Mesenchymal stem cell (in vitro differentiated cells and primary cell): Measurements from ENCODE around the gene FAIM2.

Source experiments
- DNase-seq: peaks from one replicate; pipeline ENCODE4 v3.0.0-alpha.2; 2013
- H2AFZ ChIP-seq: one replicate; pipeline ENCODE4 v1.6.1; 2013; ENCODE audit warnings: low read depth, mild to moderate bottlenecking, control low read depth, inconsistent platforms, low read length, moderate library complexity
- H2AK5ac ChIP-seq: 2 replicates; pipeline ENCODE4 v1.6.1; 2013; ENCODE audit warnings: low read length, moderate library complexity, mild to moderate bottlenecking, inconsistent platforms; ENCODE audit not compliant: severe bottlenecking
- H2BK120ac ChIP-seq: one replicate; pipeline ENCODE4 v1.6.1; 2013; ENCODE audit warnings: low read depth, mild to moderate bottlenecking, inconsistent platforms, low read length, moderate library complexity
- H2BK12ac ChIP-seq, 2 experiments: one replicate each; pipeline ENCODE4 v1.6.1; 2013; ENCODE audit warnings: inconsistent platforms in 2 of 2, low read length in 2 of 2, mild to moderate bottlenecking in 2 of 2, moderate library complexity in 2 of 2, control low read depth in 1 of 2
- H2BK15ac ChIP-seq: one replicate; pipeline ENCODE4 v1.6.1; 2013; ENCODE audit warnings: mild to moderate bottlenecking, low read depth, inconsistent platforms; ENCODE audit not compliant: poor library complexity, severe bottlenecking
- H2BK5ac ChIP-seq: 2 replicates; pipeline ENCODE4 v1.6.1; 2013; ENCODE audit warnings: low read depth, mild to moderate bottlenecking, low read length, control low read depth, inconsistent platforms; ENCODE audit not compliant: poor library complexity, severe bottlenecking
- H3K14ac ChIP-seq, 2 experiments: one replicate each; pipeline ENCODE4 v1.6.1; 2013; ENCODE audit warnings: inconsistent platforms in 2 of 2, low read length in 2 of 2, control low read depth in 1 of 2, mild to moderate bottlenecking in 1 of 2, moderate library complexity in 1 of 2
- H3K18ac ChIP-seq, 2 experiments: one replicate each; pipeline ENCODE4 v1.6.1; 2013; ENCODE audit warnings: inconsistent platforms in 2 of 2, low read length in 2 of 2, control low read depth in 1 of 2, low read depth in 1 of 2, mild to moderate bottlenecking in 1 of 2
- H3K23ac ChIP-seq, 2 experiments: one replicate each; pipeline ENCODE4 v1.6.1; 2013; ENCODE audit warnings: inconsistent platforms in 2 of 2, low read length in 2 of 2, mild to moderate bottlenecking in 2 of 2, moderate library complexity in 2 of 2, control low read depth in 1 of 2
- H3K27ac ChIP-seq: 2 replicates; pipeline ENCODE4 v1.5.1; 2013; ENCODE audit warnings: mild to moderate bottlenecking, moderate library complexity, low read length, control low read depth, inconsistent platforms; ENCODE audit not compliant: poor library complexity, severe bottlenecking
- H3K27me3 ChIP-seq, 2 experiments: 2 replicates each; pipeline versions ENCODE4 v1.6.1 to v1.7.0; 2013; ENCODE audit warnings: low read length in 2 of 2, mild to moderate bottlenecking in 2 of 2, moderate library complexity in 2 of 2, control low read depth in 1 of 2, inconsistent platforms in 1 of 2; ENCODE audit not compliant: control insufficient read depth in 1 of 2, insufficient read depth in 1 of 2
- H3K36me3 ChIP-seq, 2 experiments: 2 replicates each; pipeline versions ENCODE4 v1.6.1 to v1.7.0; 2013; ENCODE audit warnings: low read length in 2 of 2, control low read depth in 1 of 2, inconsistent platforms in 1 of 2, low read depth in 1 of 2, mild to moderate bottlenecking in 1 of 2; ENCODE audit not compliant: insufficient read depth in 2 of 2, control insufficient read depth in 1 of 2
- H3K4ac ChIP-seq, 2 experiments: one replicate each; pipeline ENCODE4 v1.6.1; 2013; ENCODE audit warnings: inconsistent platforms in 2 of 2, low read length in 2 of 2, mild to moderate bottlenecking in 2 of 2, moderate library complexity in 2 of 2, control low read depth in 1 of 2, low read depth in 1 of 2
- H3K4me1 ChIP-seq: 2 replicates; pipeline ENCODE4 v1.6.1; 2013; ENCODE audit warnings: low read depth, low read length, control low read depth; ENCODE audit not compliant: control insufficient read depth, insufficient read depth
- H3K4me2 ChIP-seq: 2 replicates; pipeline ENCODE4 v1.6.1; 2013; ENCODE audit warnings: low read length, mild to moderate bottlenecking, inconsistent platforms; ENCODE audit not compliant: poor library complexity, severe bottlenecking
- H3K4me3 ChIP-seq, 2 experiments: 2 replicates each; pipeline versions ENCODE4 v1.5.1 to v1.7.0; 2013; ENCODE audit warnings: low read length in 2 of 2, mild to moderate bottlenecking in 2 of 2, control low read depth in 1 of 2, low read depth in 1 of 2; ENCODE audit not compliant: insufficient read depth in 1 of 2
- H3K79me1 ChIP-seq: replicated peaks from 2 replicates; pipeline ENCODE4 v1.6.1; 2013; ENCODE audit warnings: mild to moderate bottlenecking, control low read depth, low read length, inconsistent platforms; ENCODE audit not compliant: poor library complexity, severe bottlenecking
- H3K9ac ChIP-seq: 2 replicates; pipeline ENCODE4 v1.7.0; 2013; ENCODE audit warnings: mild to moderate bottlenecking, low read length, moderate library complexity
- H3K9me3 ChIP-seq: 2 replicates; pipeline ENCODE4 v1.7.0; 2013; ENCODE audit warnings: mild to moderate bottlenecking, low read length; ENCODE audit not compliant: control insufficient read depth
- H4K8ac ChIP-seq: one replicate; pipeline ENCODE4 v1.6.1; 2013; ENCODE audit warnings: inconsistent platforms, mild to moderate bottlenecking, low read length, moderate library complexity
- H4K91ac ChIP-seq: one replicate; pipeline ENCODE4 v1.6.1; 2013; ENCODE audit warnings: mild to moderate bottlenecking, low read length, inconsistent platforms
- WGBS: methylation state at CpG from one replicate; pipeline ENCODE4 v1.1.7; 2013; ENCODE audit warnings: mixed read lengths; 5-methylcytosine and 5-hydroxymethylcytosine counted together

Gene FAIM2

DNA sequence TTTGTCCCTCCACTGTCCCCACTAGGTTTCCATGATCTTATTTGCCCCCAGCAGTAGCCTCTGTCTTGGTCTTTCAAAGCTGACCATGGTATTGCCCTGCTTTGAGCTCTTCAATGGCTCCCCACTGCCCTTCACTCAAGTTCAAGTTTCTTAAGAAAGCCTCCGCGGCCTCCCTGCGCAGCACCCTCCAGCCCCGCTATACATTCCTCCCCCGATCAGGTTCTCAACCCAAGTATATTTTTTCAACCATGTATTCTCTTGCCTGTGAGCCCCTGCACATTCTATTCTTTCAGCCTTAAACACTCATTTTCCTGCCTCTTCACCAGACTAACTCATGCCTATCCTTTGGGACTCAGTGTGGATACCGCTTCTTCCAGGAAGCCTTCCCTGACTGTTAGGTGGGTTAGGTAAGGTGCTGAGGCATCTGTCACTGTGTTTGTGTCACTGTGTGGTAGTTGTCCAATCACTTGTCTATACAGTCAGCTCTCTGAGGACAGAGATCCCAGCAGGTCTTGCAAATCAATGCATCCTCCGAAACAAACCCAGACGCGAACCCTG is 4.3 kb downstream of the FAIM2 start:
- H2BK15ac ChIP-seq, result no peak overlapping the region
- H2AK5ac ChIP-seq, result no peak overlapping the region
- no peaks in the 10 kb centered on the region for H3K9me3 ChIP-seq
- H3K23ac ChIP-seq, result no peak overlapping the region
- peaks cover 8 to 80% of the 10 kb centered on the region in 2 experiments for H3K27me3 ChIP-seq
- no peak overlapping the region for H3K14ac ChIP-seq
- no peak overlapping the region for H3K27ac ChIP-seq
- H3K4me2 ChIP-seq, result no peak overlapping the region
- H2BK12ac ChIP-seq, result no peak overlapping the region
- no peak overlapping the region for H3K9ac ChIP-seq
- peaks cover 12% of the 10 kb centered on the region for H3K4me1 ChIP-seq
- H3K4ac ChIP-seq, result no peak overlapping the region
- WGBS, result 94% methylated on average over 9 of the region's 9 CpGs
- DNase-seq, result no peak
- H2BK120ac ChIP-seq, result no peak overlapping the region
- no peak overlapping the region for H4K91ac ChIP-seq
- H3K79me1 ChIP-seq, result no peaks in the 10 kb centered on the region
- no peak overlapping the region for H4K8ac ChIP-seq
- H3K4me3 ChIP-seq, result no peak overlapping the region
- no peak overlapping the region for H3K18ac ChIP-seq
- H2AFZ ChIP-seq, result no peak overlapping the region
- no peak overlapping the region for H2BK5ac ChIP-seq
- H3K36me3 ChIP-seq, result peaks cover 0 to 4% of the 10 kb centered on the region in 2 experiments

DNA sequence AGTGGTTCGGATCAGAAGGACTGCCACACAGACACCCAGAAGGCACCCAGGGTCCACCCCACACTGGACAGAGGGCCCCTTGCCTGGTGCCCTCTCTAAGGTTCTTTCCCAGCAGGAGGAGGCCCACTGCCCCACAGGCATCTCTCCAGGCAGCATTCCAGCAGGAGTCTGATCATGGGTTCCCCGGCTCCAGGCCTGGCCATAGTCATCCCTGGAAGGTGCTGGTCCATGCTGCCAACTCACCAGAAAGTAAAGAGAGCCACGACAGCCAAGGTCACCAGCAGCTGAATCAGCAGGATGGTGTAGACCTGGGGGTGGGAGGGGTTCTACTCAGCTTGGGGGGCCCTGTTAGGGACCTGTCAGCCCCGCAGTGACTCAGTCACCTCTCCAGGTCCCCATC is 6.4 kb downstream of the FAIM2 start:
- no peak overlapping the region for H2AK5ac ChIP-seq
- H2BK15ac ChIP-seq, result no peak overlapping the region
- no peak overlapping the region for H2AFZ ChIP-seq
- no peak overlapping the region for H4K91ac ChIP-seq
- H3K23ac ChIP-seq, result no peak overlapping the region
- H4K8ac ChIP-seq, result no peak overlapping the region
- no peak overlapping the region for H3K9ac ChIP-seq
- no peaks in the 10 kb centered on the region for H3K79me1 ChIP-seq
- peaks cover 8 to 77% of the 10 kb centered on the region in 2 experiments for H3K27me3 ChIP-seq
- no peak overlapping the region for H2BK120ac ChIP-seq
- H3K4me1 ChIP-seq, result peaks cover 9% of the 10 kb centered on the region
- no peak overlapping the region for H2BK12ac ChIP-seq
- no peaks in the 10 kb centered on the region for H3K9me3 ChIP-seq
- no peak for DNase-seq
- WGBS, result 84% methylated on average over 3 of the region's 4 CpGs
- H3K36me3 ChIP-seq, result peaks cover 0 to 4% of the 10 kb centered on the region in 2 experiments
- no peak overlapping the region for H3K4me2 ChIP-seq
- no peak overlapping the region for H3K18ac ChIP-seq
- no peak overlapping the region for H2BK5ac ChIP-seq
- no peak overlapping the region for H3K27ac ChIP-seq
- H3K14ac ChIP-seq, result no peak overlapping the region
- H3K4me3 ChIP-seq, result no peak overlapping the region
- no peak overlapping the region for H3K4ac ChIP-seq

DNA sequence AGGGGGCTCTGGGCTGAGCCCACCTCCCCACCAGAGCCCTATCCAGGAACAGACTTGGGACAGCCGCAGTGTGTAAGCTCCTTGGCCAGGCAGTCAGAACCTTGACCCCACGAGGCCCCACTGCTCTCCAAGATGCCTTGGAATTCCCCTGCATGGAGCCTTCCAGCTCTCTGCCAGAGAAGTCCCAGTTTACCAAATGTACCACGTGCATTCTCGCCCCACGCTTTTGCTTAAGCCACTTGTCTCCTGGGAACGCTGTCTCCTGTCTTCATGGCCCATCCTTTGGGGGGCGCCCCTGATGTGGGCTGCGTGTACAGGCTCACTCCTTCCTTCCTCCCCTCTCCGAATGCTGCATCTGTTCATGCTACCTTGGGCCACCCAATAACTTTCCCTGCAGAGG is 7.9 kb downstream of the FAIM2 start:
- H3K23ac ChIP-seq, result no peak overlapping the region
- no peak overlapping the region for H4K8ac ChIP-seq
- peaks cover 8 to 77% of the 10 kb centered on the region in 2 experiments for H3K27me3 ChIP-seq
- peaks cover 0 to 4% of the 10 kb centered on the region in 2 experiments for H3K36me3 ChIP-seq
- H3K4ac ChIP-seq, result peak overlapping the region in 1 of 2 experiments; percentile 6
- peak overlapping the region in 1 of 2 experiments; percentile 32 for H3K18ac ChIP-seq
- H3K4me2 ChIP-seq, result no peak overlapping the region
- H2AK5ac ChIP-seq, result no peak overlapping the region
- no peak for DNase-seq
- H2BK15ac ChIP-seq, result no peak overlapping the region
- 78% methylated on average over 9 of the region's 9 CpGs for WGBS
- no peak overlapping the region for H4K91ac ChIP-seq
- H3K27ac ChIP-seq, result no peak overlapping the region
- no peak overlapping the region for H3K9ac ChIP-seq
- H2AFZ ChIP-seq, result no peak overlapping the region
- H3K4me3 ChIP-seq, result no peak overlapping the region
- no peak overlapping the region for H2BK5ac ChIP-seq
- H3K14ac ChIP-seq, result peak overlapping the region in 1 of 2 experiments; percentile 68
- H2BK12ac ChIP-seq, result peak overlapping the region in 1 of 2 experiments; percentile 58
- no peak overlapping the region for H2BK120ac ChIP-seq
- H3K4me1 ChIP-seq, result peaks cover 9% of the 10 kb centered on the region
- no peaks in the 10 kb centered on the region for H3K9me3 ChIP-seq
- H3K79me1 ChIP-seq, result no peaks in the 10 kb centered on the region

DNA sequence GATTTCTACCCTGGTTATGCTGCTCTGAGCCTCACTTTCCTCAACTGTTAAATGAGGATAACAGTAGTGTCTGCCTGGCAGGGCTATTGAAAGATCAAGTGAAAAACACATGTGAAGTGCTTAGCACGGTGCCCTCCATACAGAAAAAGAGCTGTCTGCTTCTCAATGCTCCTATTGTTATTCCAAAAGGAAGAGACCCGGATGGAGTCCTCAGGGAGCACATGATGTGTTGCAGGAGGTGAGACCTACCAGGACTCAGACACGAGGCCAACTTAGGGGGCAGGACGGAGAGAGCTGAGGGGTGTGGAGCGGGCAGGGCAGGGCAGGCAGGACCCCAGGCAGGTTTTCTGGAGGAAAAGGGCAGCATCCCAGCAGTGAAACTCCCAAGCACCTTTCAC is 8.9 kb downstream of the FAIM2 start:
- Histone ChIP-seq H2BK120ac (no peak overlapping the region), H3K9me3 (no peaks in the 10 kb centered on the region), H3K9ac (no peak overlapping the region), H3K27ac (no peak overlapping the region), H2BK12ac (no peak overlapping the region), H3K79me1 (no peaks in the 10 kb centered on the region), H2BK15ac (no peak overlapping the region), H3K4ac (no peak overlapping the region), H2AFZ (no peak overlapping the region), H3K4me1 (peaks cover 9% of the 10 kb centered on the region), H3K18ac (peak overlapping the region in 1 of 2 experiments; percentile 11), H3K36me3 (peaks cover 0 to 4% of the 10 kb centered on the region in 2 experiments), H3K4me2 (no peak overlapping the region), H2AK5ac (no peak overlapping the region), H3K23ac (no peak overlapping the region), H4K91ac (no peak overlapping the region), H3K4me3 (no peak overlapping the region), H3K27me3 (peaks cover 7 to 77% of the 10 kb centered on the region in 2 experiments), H2BK5ac (no peak overlapping the region), H4K8ac (no peak overlapping the region), H3K14ac (no peak overlapping the region)
- DNase-seq, result no peak
- 82% methylated on average over 4 of the region's 5 CpGs for WGBS
